Measurements from ENCODE around the gene C20orf144. TPM values are rescaled to one million over a fixed set of nuclear protein-coding genes. Genes with fewer than 3 reads are reported as not detected.
A peak's percentile ranks its signal among the peaks of the same experiment; 100 is the strongest.

Gene C20orf144
- total and polyA plus RNA-seq, 9 of the 15 experiments (the other 6 are each of a cell fraction or from before 2014, with no cell fraction given) = 0.04 to 0.23 (median 0.11) TPM; not detected in 2

DNA sequence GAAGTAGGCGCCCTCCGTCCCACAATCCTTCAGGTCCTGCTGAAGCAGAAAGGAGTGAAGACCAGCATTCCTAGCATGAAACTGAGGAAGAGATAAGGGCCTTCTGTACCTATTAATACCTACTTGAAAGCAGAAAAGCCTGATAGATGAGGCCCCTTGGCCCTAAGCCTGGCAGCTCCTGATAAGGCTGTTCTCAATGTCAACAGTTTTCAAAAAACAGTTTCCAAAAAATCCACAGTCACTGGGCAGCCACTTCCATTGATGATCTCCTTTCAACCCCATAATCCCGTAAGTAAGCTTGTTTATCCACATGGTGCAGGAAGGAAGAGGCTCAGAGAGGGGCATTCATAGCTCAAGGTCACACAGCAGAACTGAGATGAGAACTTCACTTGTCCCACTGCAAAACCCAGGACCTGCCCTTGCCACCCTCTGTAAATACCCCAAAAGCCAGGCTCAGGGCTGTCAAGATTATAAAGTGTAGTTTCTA is 26.9 kb downstream of the C20orf144 start (continued):
- TF ChIP-seq, protein P1, sequence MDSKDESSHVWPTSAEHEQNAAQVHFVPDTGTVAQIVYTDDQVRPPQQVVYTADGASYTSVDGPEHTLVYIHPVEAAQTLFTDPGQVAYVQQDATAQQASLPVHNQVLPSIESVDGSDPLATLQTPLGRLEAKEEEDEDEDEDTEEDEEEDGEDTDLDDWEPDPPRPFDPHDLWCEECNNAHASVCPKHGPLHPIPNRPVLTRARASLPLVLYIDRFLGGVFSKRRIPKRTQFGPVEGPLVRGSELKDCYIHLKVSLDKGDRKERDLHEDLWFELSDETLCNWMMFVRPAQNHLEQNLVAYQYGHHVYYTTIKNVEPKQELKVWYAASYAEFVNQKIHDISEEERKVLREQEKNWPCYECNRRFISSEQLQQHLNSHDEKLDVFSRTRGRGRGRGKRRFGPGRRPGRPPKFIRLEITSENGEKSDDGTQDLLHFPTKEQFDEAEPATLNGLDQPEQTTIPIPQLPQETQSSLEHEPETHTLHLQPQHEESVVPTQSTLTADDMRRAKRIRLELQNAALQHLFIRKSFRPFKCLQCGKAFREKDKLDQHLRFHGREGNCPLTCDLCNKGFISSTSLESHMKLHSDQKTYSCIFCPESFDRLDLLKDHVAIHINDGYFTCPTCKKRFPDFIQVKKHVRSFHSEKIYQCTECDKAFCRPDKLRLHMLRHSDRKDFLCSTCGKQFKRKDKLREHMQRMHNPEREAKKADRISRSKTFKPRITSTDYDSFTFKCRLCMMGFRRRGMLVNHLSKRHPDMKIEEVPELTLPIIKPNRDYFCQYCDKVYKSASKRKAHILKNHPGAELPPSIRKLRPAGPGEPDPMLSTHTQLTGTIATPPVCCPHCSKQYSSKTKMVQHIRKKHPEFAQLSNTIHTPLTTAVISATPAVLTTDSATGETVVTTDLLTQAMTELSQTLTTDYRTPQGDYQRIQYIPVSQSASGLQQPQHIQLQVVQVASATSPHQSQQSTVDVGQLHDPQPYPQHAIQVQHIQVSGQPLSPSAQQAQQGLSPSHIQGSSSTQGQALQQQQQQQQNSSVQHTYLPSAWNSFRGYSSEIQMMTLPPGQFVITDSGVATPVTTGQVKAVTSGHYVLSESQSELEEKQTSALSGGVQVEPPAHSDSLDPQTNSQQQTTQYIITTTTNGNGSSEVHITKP (IDR thresholded peaks at IDR 0.05; ENCODE audit: partially characterized antibody) = peak; percentile 11
- TF ChIP-seq ZNF277 (CRISPR knock-in tag; IDR thresholded peaks at IDR 0.05; ENCODE audit: borderline replicate concordance) (no peak), MXI1 (IDR thresholded peaks at IDR 0.05; ENCODE audit: low read depth, low read length) (no peak), SREBF1 (IDR thresholded peaks at IDR 0.05; ENCODE audit: borderline replicate concordance, low read depth, low read length) (no peak), RBM25 (IDR thresholded peaks at IDR 0.05; ENCODE audit: low read depth, low read length, severe bottlenecking) (peak; percentile 96), NELFE (IDR thresholded peaks at IDR 0.05; ENCODE audit: insufficient read depth, insufficient read length) (no peak), MAFG (tag; conservative IDR thresholded peaks at IDR 0.05) (peak; percentile 66), HNRNPUL1 (IDR thresholded peaks at IDR 0.05; ENCODE audit: low read length) (no peak), ZNF253 (CRISPR knock-in tag; conservative IDR thresholded peaks at IDR 0.05) (no peak), ZNF589 (CRISPR knock-in tag; IDR thresholded peaks at IDR 0.05; ENCODE audit: low read depth) (no peak), HDAC8 (tag; IDR thresholded peaks at IDR 0.05) (no peak), ZNF830 (CRISPR knock-in tag; IDR thresholded peaks at IDR 0.05) (no peak), ESRRB (CRISPR knock-in tag; IDR thresholded peaks at IDR 0.05; ENCODE audit: borderline replicate concordance) (no peak), KDM2B (CRISPR knock-in tag; IDR thresholded peaks at IDR 0.05) (no peak), CLOCK (CRISPR knock-in tag; IDR thresholded peaks at IDR 0.05; ENCODE audit: borderline replicate concordance) (no peak), ZNF436 (CRISPR knock-in tag; IDR thresholded peaks at IDR 0.05) (no peak), HOMEZ (CRISPR knock-in tag; IDR thresholded peaks at IDR 0.05) (no peak), ZFX (CRISPR knock-in tag; IDR thresholded peaks at IDR 0.05) (no peak), NEUROD1 (IDR thresholded peaks at IDR 0.05; ENCODE audit: borderline replicate concordance, low read depth, low read length, partially characterized antibody) (peak; percentile 34), NCOA4 (IDR thresholded peaks at IDR 0.05; ENCODE audit: partially characterized antibody) (no peak)

Measured in K562 (cell line).